A549 treated with dexamethasone at 1 μM for 4 hours (cell line): ENCODE measurements around the gene PCDHGB6. TPM values are rescaled to one million over a fixed set of nuclear protein-coding genes. Genes with fewer than 3 reads are reported as not detected.

Source experiments
- total RNA-seq: library from RNA; stranded (reverse); fragments of 200-300 nt; extraction: Qiagen RNA extraction; gene quantifications from 5 replicates; pipeline ENCODE4 v1.2.3, GENCODE V29; 2022

The PCDHGB6 gene
- total RNA-seq, 1 experiment from 2014 or later, result 0.13 TPM

Other genes starting within 250 kb of the PCDHGB6 start
- 0.02 TPM in 1 of 5 replicates, not detected in the others for gene PCDHB7, start 235.4 kb upstream of the PCDHGB6 start, total RNA-seq
- gene PCDHB8, start 230.2 kb upstream of the PCDHGB6 start, total RNA-seq, result 0.15 to 0.41 TPM (median 0.29 TPM) in 5 replicates
- 0.05 to 0.15 TPM (median 0.09 TPM) in 5 replicates for gene PCDHB16, start 225.6 kb upstream of the PCDHGB6 start, total RNA-seq
- gene PCDHB9, start 220.9 kb upstream of the PCDHGB6 start, total RNA-seq, result 0.02 to 0.07 TPM in 2 of 5 replicates, not detected in the others
- 0.06 to 0.08 TPM (median 0.07 TPM) in 3 of 5 replicates, not detected in the others for gene PCDHB10, start 215.7 kb upstream of the PCDHGB6 start, total RNA-seq
- 0.07 to 0.08 TPM (median 0.07 TPM) in 4 of 5 replicates, not detected in the other for gene PCDHB11, start 208.4 kb upstream of the PCDHGB6 start, total RNA-seq
- gene PCDHB12, start 199.3 kb upstream of the PCDHGB6 start, total RNA-seq, result 0.03 to 0.05 TPM in 2 of 5 replicates, not detected in the others
- 0.04 to 0.09 TPM (median 0.07 TPM) in 5 replicates for gene PCDHB13, start 194.1 kb upstream of the PCDHGB6 start, total RNA-seq
- 0.01 to 0.09 TPM (median 0.06 TPM) in 5 replicates for gene PCDHB14, start 184.7 kb upstream of the PCDHGB6 start, total RNA-seq
- gene PCDHB15, start 162.6 kb upstream of the PCDHGB6 start, total RNA-seq, result 0.05 to 0.16 TPM (median 0.05 TPM) in 5 replicates
- gene SLC25A2, start 104.0 kb upstream of the PCDHGB6 start, total RNA-seq, result not detected in 5 replicates
- 61.8 to 74.9 TPM (median 70.3 TPM) in 5 replicates for gene TAF7, start 87.2 kb upstream of the PCDHGB6 start, total RNA-seq
- gene PCDHGA1, start 77.5 kb upstream of the PCDHGB6 start, total RNA-seq, result 0.22 to 0.32 TPM (median 0.26 TPM) in 5 replicates
- 0.46 to 0.83 TPM (median 0.69 TPM) in 5 replicates for gene PCDHGA2, start 69.3 kb upstream of the PCDHGB6 start, total RNA-seq
- 0.02 to 0.05 TPM (median 0.03 TPM) in 4 of 5 replicates, not detected in the other for gene PCDHGA3, start 64.2 kb upstream of the PCDHGB6 start, total RNA-seq
- 1.5 to 2.2 TPM (median 1.8 TPM) in 5 replicates for gene PCDHGB1, start 57.9 kb upstream of the PCDHGB6 start, total RNA-seq
- gene PCDHGA4, start 53.0 kb upstream of the PCDHGB6 start, total RNA-seq, result 0.08 to 0.21 TPM (median 0.14 TPM) in 5 replicates
- gene PCDHGB2, start 48.0 kb upstream of the PCDHGB6 start, total RNA-seq, result 0.05 to 0.16 TPM (median 0.11 TPM) in 5 replicates
- gene PCDHGA5, start 43.9 kb upstream of the PCDHGB6 start, total RNA-seq, result 0.09 to 0.21 TPM (median 0.15 TPM) in 5 replicates
- gene PCDHGB3, start 37.8 kb upstream of the PCDHGB6 start, total RNA-seq, result 0.09 to 0.43 TPM (median 0.21 TPM) in 5 replicates
- 0.12 to 0.32 TPM (median 0.29 TPM) in 5 replicates for gene PCDHGA6, start 34.1 kb upstream of the PCDHGB6 start, total RNA-seq
- 0.73 to 1.1 TPM (median 0.95 TPM) in 5 replicates for gene PCDHGA7, start 25.3 kb upstream of the PCDHGB6 start, total RNA-seq
- gene PCDHGB4, start 20.3 kb upstream of the PCDHGB6 start, total RNA-seq, result 0.50 to 1.2 TPM (median 0.97 TPM) in 5 replicates
- 0.03 to 0.05 TPM (median 0.04 TPM) in 3 of 5 replicates, not detected in the others for gene PCDHGA8, start 15.4 kb upstream of the PCDHGB6 start, total RNA-seq
- 2.0 to 2.7 TPM (median 2.5 TPM) in 5 replicates for gene PCDHGB5, start 10.1 kb upstream of the PCDHGB6 start, total RNA-seq
- 0.04 to 0.07 TPM (median 0.05 TPM) in 4 of 5 replicates, not detected in the other for gene PCDHGA9, start 5.2 kb upstream of the PCDHGB6 start, total RNA-seq
- gene PCDHGA10, start 5.0 kb downstream of the PCDHGB6 start, total RNA-seq, result 0.02 TPM in 2 of 5 replicates, not detected in the others
- 0.02 to 0.11 TPM (median 0.07 TPM) in 5 replicates for gene PCDHGB7, start 9.7 kb downstream of the PCDHGB6 start, total RNA-seq
- gene PCDHGA11, start 13.0 kb downstream of the PCDHGB6 start, total RNA-seq, result 0.02 to 0.03 TPM in 2 of 5 replicates, not detected in the others
- not detected in 5 replicates for gene PCDHGA12, start 22.5 kb downstream of the PCDHGB6 start, total RNA-seq
- 6.1 to 7.2 TPM (median 6.6 TPM) in 5 replicates for gene PCDHGC3, start 67.9 kb downstream of the PCDHGB6 start, total RNA-seq
- gene PCDHGC4, start 77.0 kb downstream of the PCDHGB6 start, total RNA-seq, result not detected in 5 replicates
- gene PCDHGC5, start 81.1 kb downstream of the PCDHGB6 start, total RNA-seq, result 0.03 TPM in 1 of 5 replicates, not detected in the others
- gene DIAPH1, start 211.0 kb downstream of the PCDHGB6 start, total RNA-seq, result 92.7 to 102 TPM (median 96.0 TPM) in 5 replicates
- 46.9 to 49.8 TPM (median 48.3 TPM) in 5 replicates for gene HDAC3, start 228.8 kb downstream of the PCDHGB6 start, total RNA-seq
- gene RELL2, start 229.0 kb downstream of the PCDHGB6 start, total RNA-seq, result 3.0 to 4.2 TPM (median 3.8 TPM) in 5 replicates
- 7.8 to 12.5 TPM (median 10.5 TPM) in 5 replicates for gene FCHSD1, start 243.4 kb downstream of the PCDHGB6 start, total RNA-seq